HEK293 (cell line): ENCODE results near the gene ACOT8.

ENCODE experiments used
- AEBP2 ChIP-seq: fragments of 450-650 bp; formaldehyde crosslinking; IDR thresholded peaks from 2 replicates; pipeline ENCODE4 v1.5.1; 2016; ENCODE audit warnings: missing biosample characterization, missing genetic modification characterization, borderline replicate concordance
- KLF1 ChIP-seq: fragments of 450-650 bp; formaldehyde crosslinking; IDR thresholded peaks from 2 replicates; pipeline ENCODE4 v1.5.1; 2016; ENCODE audit warnings: missing biosample characterization, missing genetic modification characterization
- KLF8 ChIP-seq: fragments of 450-650 bp; formaldehyde crosslinking; IDR thresholded peaks from 2 replicates; pipeline ENCODE4 v1.5.1; 2016; ENCODE audit warnings: missing biosample characterization, missing genetic modification characterization
- TCF7L2 ChIP-seq: IDR thresholded peaks from 2 replicates; pipeline ENCODE4 v1.6.1; 2011; ENCODE audit warnings: low read depth, mild to moderate bottlenecking, inconsistent platforms, low read length, moderate library complexity, borderline replicate concordance
- YY1 ChIP-seq: fragments of 450-650 bp; formaldehyde crosslinking; IDR thresholded peaks from 2 replicates; pipeline ENCODE4 v1.5.1; 2018; ENCODE audit warnings: missing biosample characterization, missing genetic modification characterization
- ZBTB10 ChIP-seq: fragments of 450-650 bp; formaldehyde crosslinking; IDR thresholded peaks from 2 replicates; pipeline ENCODE4 v1.5.1; 2016; ENCODE audit warnings: missing biosample characterization, missing genetic modification characterization
- ZBTB48 ChIP-seq: fragments of 450-650 bp; formaldehyde crosslinking; IDR thresholded peaks from 2 replicates; pipeline ENCODE4 v1.5.1; 2016; ENCODE audit warnings: missing biosample characterization, missing genetic modification characterization
- ZEB2 ChIP-seq: fragments of 450-650 bp; formaldehyde crosslinking; IDR thresholded peaks from 2 replicates; pipeline ENCODE4 v1.5.1; 2016; ENCODE audit warnings: missing biosample characterization, missing genetic modification characterization
- ZNF202 ChIP-seq: fragments of 450-650 bp; formaldehyde crosslinking; IDR thresholded peaks from 2 replicates; pipeline ENCODE4 v1.5.1; 2016; ENCODE audit warnings: missing biosample characterization, missing genetic modification characterization, borderline replicate concordance
- ZNF280D ChIP-seq: fragments of 450-650 bp; formaldehyde crosslinking; IDR thresholded peaks from 2 replicates; pipeline ENCODE4 v1.5.1; 2016; ENCODE audit warnings: missing biosample characterization, missing genetic modification characterization
- ZNF292 ChIP-seq: fragments of 450-650 bp; formaldehyde crosslinking; IDR thresholded peaks from 2 replicates; pipeline ENCODE4 v1.5.1; 2016; ENCODE audit warnings: low read depth, missing biosample characterization, missing genetic modification characterization, borderline replicate concordance
- ZNF311 ChIP-seq: fragments of 450-650 bp; formaldehyde crosslinking; IDR thresholded peaks from 2 replicates; pipeline ENCODE4 v1.5.1; 2017; ENCODE audit warnings: missing biosample characterization, missing genetic modification characterization, borderline replicate concordance
- ZNF37A ChIP-seq: fragments of 450-650 bp; IDR thresholded peaks from 2 replicates; pipeline ENCODE4 v1.5.1; 2018; ENCODE audit warnings: missing biosample characterization, missing genetic modification characterization
- ZNF394 ChIP-seq: fragments of 450-650 bp; formaldehyde crosslinking; IDR thresholded peaks from 2 replicates; pipeline ENCODE4 v1.5.1; 2016; ENCODE audit warnings: missing biosample characterization, missing genetic modification characterization, mild to moderate bottlenecking, moderate library complexity, borderline replicate concordance
- ZNF423 ChIP-seq: fragments of 450-650 bp; formaldehyde crosslinking; IDR thresholded peaks from 2 replicates; pipeline ENCODE4 v1.5.1; 2016; ENCODE audit warnings: missing biosample characterization, missing genetic modification characterization
- ZNF426 ChIP-seq: fragments of 450-650 bp; formaldehyde crosslinking; IDR thresholded peaks from 2 replicates; pipeline ENCODE4 v1.5.1; 2017; ENCODE audit warnings: missing biosample characterization, missing genetic modification characterization, mild to moderate bottlenecking, inconsistent platforms, moderate library complexity
- ZNF449 ChIP-seq: fragments of 450-650 bp; formaldehyde crosslinking; IDR thresholded peaks from 2 replicates; pipeline ENCODE4 v1.5.1; 2017; ENCODE audit warnings: missing biosample characterization, mild to moderate bottlenecking, missing genetic modification characterization, moderate library complexity
- ZNF48 ChIP-seq: fragments of 450-650 bp; formaldehyde crosslinking; IDR thresholded peaks from 2 replicates; pipeline ENCODE4 v1.5.1; 2016; ENCODE audit warnings: missing biosample characterization, missing genetic modification characterization
- ZNF549 ChIP-seq: fragments of 450-650 bp; IDR thresholded peaks from 2 replicates; pipeline ENCODE4 v1.5.1; 2018; ENCODE audit warnings: missing biosample characterization, missing genetic modification characterization, mild to moderate bottlenecking, inconsistent platforms, moderate library complexity
- ZNF558 ChIP-seq: fragments of 450-650 bp; formaldehyde crosslinking; IDR thresholded peaks from 2 replicates; pipeline ENCODE4 v1.5.1; 2016; ENCODE audit warnings: missing biosample characterization, missing genetic modification characterization
- ZNF610 ChIP-seq: fragments of 450-650 bp; formaldehyde crosslinking; IDR thresholded peaks from 2 replicates; pipeline ENCODE4 v1.5.1; 2016; ENCODE audit warnings: missing biosample characterization, missing genetic modification characterization, borderline replicate concordance
- ZNF626 ChIP-seq: fragments of 450-650 bp; sonication (Bioruptor Pico); formaldehyde crosslinking; IDR thresholded peaks from 2 replicates; pipeline ENCODE4 v1.5.1; 2018; ENCODE audit warnings: missing biosample characterization, missing genetic modification characterization, inconsistent platforms
- ZNF707 ChIP-seq: fragments of 450-650 bp; formaldehyde crosslinking; IDR thresholded peaks from 2 replicates; pipeline ENCODE4 v1.5.1; 2016; ENCODE audit warnings: missing biosample characterization, missing genetic modification characterization
- ZSCAN4 ChIP-seq: fragments of 450-650 bp; formaldehyde crosslinking; IDR thresholded peaks from 2 replicates; pipeline ENCODE4 v1.5.1; 2017; ENCODE audit warnings: missing biosample characterization, missing genetic modification characterization
- TF ChIP-seq, protein P1 (sequence below): fragments of 450-650 bp; IDR thresholded peaks from 2 replicates; pipeline ENCODE4 v1.5.1; 2018; ENCODE audit warnings: missing biosample characterization, mild to moderate bottlenecking, missing genetic modification characterization
- TF ChIP-seq, protein P2 (sequence below): fragments of 450-650 bp; formaldehyde crosslinking; IDR thresholded peaks from 2 replicates; pipeline ENCODE4 v1.5.1; 2016; ENCODE audit warnings: missing biosample characterization, missing genetic modification characterization

The ACOT8 gene

DNA sequence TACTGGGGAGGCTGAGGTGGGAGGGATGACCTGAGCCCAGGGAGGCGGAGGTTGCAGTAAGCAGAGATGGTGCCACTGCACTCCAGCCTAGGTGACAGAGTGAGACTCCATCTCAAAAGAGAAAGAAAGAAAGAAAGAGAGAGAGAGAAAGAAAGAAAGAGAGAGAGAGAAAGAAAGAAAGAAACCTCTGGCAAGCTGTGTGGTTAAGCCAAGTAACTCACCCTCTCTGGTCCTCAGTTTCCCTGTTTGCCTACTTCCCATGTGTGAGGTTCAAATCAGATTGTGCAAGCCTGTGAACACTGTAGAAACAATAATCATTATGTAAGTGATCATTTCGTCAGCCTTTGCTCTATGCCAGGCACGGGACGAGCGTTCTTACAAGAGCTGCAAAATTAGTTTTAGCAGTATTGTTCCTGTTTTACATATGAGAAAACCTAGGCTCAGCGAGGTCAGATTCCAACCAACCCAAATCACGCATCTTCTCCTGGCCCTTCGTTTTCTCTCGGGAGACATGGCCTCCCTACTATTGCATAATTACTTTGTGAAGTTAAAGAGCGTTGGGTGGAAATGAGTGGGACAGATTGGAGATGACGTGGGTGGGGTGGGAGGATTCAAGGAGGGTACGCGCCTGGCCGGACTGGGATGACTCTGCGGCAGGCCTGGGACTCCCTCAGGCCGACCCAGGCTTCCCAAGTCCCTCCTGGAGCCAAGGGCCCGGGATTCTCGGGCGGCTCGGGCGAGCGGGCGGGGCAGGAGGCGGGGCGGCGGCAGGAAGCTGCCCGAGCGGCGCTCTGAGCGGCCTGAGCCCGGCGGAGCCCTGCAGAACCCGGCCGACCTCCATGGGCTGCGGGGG is 23.9 kb downstream of the ACOT8 start, which contains the start of gene SNX21 (continued):
- TF ChIP-seq ZNF558 (no peak), ZNF37A (tag by site-specific recombination) (no peak), ZNF549 (tag by site-specific recombination) (no peak), YY1 (tag by site-specific recombination) (no peak), ZNF394 (tag by site-specific recombination) (no peak), ZNF449 (tag by site-specific recombination) (peak; percentile 13; the same call in 1 of the 2 replicates), ZNF626 (no peak), ZNF311 (tag by site-specific recombination) (no peak), ZNF292 (no peak), ZNF423 (tag by site-specific recombination) (no peak), ZBTB10 (tag by site-specific recombination) (no peak), KLF8 (no peak), ZSCAN4 (tag by site-specific recombination) (no peak), ZNF202 (no peak), ZNF426 (tag by site-specific recombination) (no peak), KLF1 (no peak), ZNF280D (tag by site-specific recombination) (peak; percentile 3; the same call in 1 of the 2 replicates), AEBP2 (no peak), ZNF707 (tag by site-specific recombination) (no peak), TCF7L2 (no peak), ZNF610 (tag by site-specific recombination) (peak; percentile 43; the same call in 1 of the 2 replicates), ZEB2 (tag by site-specific recombination) (no peak), ZNF48 (no peak), ZBTB48 (no peak)
- TF ChIP-seq, protein P1, sequence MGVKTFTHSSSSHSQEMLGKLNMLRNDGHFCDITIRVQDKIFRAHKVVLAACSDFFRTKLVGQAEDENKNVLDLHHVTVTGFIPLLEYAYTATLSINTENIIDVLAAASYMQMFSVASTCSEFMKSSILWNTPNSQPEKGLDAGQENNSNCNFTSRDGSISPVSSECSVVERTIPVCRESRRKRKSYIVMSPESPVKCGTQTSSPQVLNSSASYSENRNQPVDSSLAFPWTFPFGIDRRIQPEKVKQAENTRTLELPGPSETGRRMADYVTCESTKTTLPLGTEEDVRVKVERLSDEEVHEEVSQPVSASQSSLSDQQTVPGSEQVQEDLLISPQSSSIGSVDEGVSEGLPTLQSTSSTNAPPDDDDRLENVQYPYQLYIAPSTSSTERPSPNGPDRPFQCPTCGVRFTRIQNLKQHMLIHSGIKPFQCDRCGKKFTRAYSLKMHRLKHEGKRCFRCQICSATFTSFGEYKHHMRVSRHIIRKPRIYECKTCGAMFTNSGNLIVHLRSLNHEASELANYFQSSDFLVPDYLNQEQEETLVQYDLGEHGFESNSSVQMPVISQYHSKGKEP (tag by site-specific recombination): no peak
- TF ChIP-seq, protein P2, sequence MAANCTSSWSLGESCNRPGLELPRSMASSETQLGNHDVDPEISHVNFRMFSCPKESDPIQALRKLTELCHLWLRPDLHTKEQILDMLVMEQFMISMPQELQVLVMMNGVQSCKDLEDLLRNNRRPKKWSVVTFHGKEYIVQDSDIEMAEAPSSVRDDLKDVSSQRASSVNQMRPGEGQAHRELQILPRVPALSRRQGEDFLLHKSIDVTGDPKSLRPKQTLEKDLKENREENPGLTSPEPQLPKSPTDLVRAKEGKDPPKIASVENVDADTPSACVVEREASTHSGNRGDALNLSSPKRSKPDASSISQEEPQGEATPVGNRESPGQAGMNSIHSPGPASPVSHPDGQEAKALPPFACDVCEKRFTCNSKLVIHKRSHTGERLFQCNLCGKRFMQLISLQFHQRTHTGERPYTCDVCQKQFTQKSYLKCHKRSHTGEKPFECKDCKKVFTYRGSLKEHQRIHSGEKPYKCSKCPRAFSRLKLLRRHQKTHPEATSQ (tag by site-specific recombination): no peak
